Gastrocnemius medialis (tissue), 4 donors: Measurements from ENCODE around the gene SGK1.

ENCODE experiments used
- CTCF ChIP-seq, 5 experiments: fragments of 450-650 bp in 3 of 5; fragments of 200-600 bp in 2 of 5; sonication (generic) in 2 of 5; IDR thresholded peaks in 4 of 5; conservative IDR thresholded peaks in 1 of 5; 1 replicate in 4 of 5; 2 replicates in 1 of 5; pipeline ENCODE4 v1.5.1; 2016 to 2019; ENCODE audit warnings: antibody characterized with exemption in 5 of 5, mild to moderate bottlenecking in 3 of 5, moderate library complexity in 3 of 5
- POLR2A ChIP-seq, 2 donors: fragments of 450-650 bp; IDR thresholded peaks; one replicate each; pipeline ENCODE4 v1.6.1; 2017; ENCODE audit warnings: antibody characterized with exemption in 2 of 2, mild to moderate bottlenecking in 2 of 2, moderate library complexity in 2 of 2

GRCh38 chr6:134211297-134211696 lies 106.6 kb downstream of the SGK1 start:
- TF ChIP-seq CTCF (IDR thresholded peaks at IDR 0.05 in 4 of 5, conservative IDR thresholded peaks at IDR 0.05 in 1 of 5) (no peak), POLR2A (IDR thresholded peaks at IDR 0.05) (no peak)
